GM19023 (cell line): Measurements from ENCODE around the gene DYRK1A.
"Not testable (repeated sequence)": the region's sequence is repeated elsewhere in the genome, so short reads cannot be mapped to it uniquely, and the experiment has no call there.

Source experiments
- ATAC-seq: cut with Tn5 transposase; IDR thresholded peaks from one replicate; pipeline ENCODE4 v1.9.1; 2021; ENCODE audit warnings: mild to moderate bottlenecking, moderate library complexity; ENCODE audit not compliant: unreplicated experiment

Gene DYRK1A

DNA sequence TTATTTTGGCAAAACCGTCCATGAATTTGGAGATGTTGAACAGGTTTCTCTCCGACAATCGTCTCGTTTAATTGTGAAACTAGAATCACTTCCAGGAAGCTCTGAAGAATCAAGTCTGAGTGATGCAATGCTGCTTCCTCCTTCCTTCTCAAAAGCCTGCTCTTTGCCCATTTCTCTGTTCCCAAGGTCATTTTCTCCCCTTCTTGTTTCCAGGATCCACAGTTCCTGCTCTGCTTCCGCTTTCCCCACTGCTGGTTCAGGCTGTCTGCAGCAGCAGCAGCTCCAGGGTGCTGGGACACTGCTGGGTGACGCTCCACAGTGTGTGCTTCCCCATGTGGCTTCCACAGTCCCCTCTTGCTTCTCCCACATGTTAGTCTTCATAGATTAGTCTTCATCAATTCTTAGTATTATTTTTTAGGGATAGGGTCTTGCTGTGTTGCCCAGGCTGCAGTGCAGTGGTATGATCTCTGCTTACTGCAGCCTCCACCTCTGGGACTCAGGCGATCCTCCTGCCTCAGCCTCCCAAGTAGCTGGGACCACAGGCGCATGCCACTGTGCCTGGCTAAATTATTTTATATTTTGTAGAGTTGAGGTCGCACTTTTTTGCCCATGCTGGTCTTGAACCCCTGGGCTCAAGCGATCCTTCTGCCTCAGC is 156.2 kb downstream of the DYRK1A start:
- ATAC-seq, result no peak

GRCh38 chr21:37524944-37525343 is 158.4 kb downstream of the DYRK1A start:
- ATAC-seq, result not testable (repeated sequence)

DNA sequence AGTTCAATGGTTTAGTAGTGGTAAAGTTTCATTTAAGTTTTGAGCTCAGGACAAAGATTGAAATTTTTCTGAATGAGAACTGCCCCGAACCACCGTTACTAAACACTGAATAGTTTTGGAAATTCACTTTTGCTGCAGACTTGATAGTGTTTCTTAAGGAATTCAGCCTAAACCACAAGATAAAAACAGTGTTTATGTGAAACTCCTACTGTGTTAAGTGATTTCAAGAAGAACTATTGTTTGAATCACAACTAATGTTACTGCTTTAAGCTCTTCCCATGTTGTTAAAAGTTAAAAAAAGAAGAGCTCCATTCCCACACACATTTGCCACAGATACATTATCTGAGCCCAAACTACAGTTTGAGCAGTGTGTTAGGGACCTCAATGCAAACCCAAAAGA is 159.2 kb downstream of the DYRK1A start:
- ATAC-seq, result no peak

GRCh38 chr21:37527103-37527502 is 160.5 kb downstream of the DYRK1A start:
- no peak for ATAC-seq

DNA sequence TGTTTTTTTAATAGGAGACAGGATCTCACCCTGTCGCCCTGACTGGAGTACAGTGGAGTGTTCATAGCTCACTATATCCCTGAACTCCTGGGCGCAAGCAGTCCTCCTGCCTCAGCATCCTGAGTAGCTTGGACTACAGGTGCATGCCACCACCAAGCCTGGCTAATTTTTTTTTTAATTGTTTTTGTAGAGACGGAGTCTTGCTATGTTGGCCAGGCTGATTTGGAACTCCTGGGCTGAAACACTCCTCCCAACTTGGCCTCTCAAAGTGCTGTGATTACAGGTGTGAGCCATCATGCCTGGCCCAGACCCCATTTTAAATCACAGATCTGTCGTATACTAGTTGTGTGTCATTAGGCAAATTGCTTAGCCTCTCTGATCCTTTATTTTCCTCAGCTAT is 161.1 kb downstream of the DYRK1A start:
- no peak for ATAC-seq

DNA sequence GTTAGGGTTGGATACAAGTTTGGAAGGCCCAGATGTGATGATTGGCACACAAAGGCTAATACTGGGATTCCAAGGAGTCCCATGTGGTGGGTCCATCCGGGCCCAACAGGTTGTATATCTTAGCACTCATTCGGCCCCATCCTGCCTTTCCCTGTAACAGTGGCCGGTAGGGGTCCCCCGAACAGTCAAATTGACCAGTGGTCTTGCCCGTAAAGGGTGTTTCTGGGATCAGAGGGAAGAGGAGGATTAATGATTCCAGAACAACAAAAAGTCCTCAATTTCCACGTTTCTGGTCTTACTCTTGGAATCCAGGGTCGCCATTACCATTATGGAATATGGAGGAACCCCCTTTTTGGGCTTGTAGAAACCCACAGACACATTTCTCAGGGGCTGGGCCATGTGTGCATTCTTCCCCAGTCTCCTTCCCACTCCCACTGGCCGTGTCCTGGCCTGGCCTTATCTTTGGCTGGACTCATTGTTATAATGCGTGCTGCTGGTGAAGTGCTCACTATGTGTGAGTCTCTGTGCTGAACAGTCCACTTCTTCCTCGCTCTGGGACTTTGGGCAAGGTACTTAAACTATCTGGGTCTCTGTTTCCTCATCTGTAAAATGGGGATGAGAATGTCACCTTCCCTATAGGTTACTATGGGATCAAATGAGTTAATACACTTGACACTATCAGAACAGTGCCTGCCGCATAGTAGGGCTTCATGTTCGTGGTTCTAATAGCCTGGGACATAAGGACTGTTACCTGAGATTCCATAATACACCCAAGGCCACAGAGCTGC is 161.8 kb downstream of the DYRK1A start:
- no peak for ATAC-seq

- ATAC-seq, result no peak
Measured at GRCh38 chr21:37529649-37530048, 163.1 kb downstream of the DYRK1A start.

- ATAC-seq, result no peak
Measured at GRCh38 chr21:37530901-37531351, 164.4 kb downstream of the DYRK1A start.

DNA sequence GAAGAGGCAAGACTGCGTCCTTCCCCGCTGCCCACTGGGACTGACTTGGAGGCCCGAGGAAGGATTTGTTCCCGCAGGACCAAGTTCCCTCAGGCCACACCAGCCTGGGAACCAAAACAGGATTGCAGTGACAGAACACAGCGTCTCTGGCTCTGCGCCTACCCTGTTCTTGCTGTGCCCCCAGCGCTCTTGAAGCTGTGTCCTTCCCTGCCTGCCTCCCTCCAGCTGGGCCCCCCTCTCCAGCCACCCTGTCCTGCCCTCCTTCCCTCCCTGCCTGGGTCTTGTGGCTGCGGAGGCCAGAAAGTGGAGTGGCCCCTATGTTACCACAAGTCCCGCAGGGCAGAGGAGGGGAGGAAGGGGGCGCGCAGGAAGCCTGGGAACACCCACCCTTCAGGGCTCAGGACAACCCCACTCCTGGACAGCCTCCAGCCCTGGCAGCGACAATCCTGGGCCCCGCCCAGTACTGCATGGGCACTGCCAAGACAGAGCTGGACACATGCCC is 164.9 kb downstream of the DYRK1A start:
- no peak for ATAC-seq

- peak; percentile 71 for ATAC-seq
Measured at GRCh38 chr21:37532868-37533780, 166.6 kb downstream of the DYRK1A start.

DNA sequence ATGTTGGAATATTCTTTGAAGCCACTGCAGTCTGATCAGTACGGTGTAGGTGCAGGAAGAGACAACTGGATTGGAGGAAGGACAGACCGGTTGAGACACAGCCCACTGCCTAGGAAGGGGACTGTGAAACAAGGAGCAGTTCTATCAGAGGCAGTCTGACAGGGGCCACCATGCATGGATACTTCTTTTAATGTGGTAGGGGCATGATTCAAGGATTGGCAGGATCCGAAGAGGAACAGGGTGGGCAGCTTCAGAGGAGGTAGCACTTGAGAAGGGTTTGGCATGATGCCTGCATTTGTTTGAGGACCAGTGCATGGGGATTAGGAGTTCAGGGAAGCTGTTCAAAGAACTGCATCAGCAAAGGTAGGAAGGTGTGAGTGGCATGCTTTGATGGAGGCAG is 167.9 kb downstream of the DYRK1A start:
- ATAC-seq, result no peak

GRCh38 chr21:37535130-37535529 is 168.6 kb downstream of the DYRK1A start:
- ATAC-seq, result no peak

DNA sequence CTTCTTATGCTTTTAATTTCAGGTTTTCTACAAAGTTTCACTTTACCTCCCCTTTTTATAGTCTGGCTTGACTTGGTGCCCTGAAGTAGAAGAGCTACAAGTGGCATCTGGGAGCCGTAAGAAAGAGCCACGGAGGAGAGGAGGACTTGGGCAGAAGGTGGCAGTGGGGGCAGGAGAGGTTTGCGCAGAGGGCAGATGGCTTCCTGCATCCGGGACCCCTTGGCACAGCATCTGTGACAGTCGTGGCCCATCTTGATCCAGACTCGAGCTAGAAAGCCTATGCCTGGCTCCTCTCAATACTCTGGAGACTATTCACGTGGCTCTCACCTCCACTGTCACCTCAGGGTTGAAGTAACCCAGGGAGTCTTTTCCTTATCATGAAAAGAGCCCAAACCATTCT is 169.1 kb downstream of the DYRK1A start:
- no peak for ATAC-seq

DNA sequence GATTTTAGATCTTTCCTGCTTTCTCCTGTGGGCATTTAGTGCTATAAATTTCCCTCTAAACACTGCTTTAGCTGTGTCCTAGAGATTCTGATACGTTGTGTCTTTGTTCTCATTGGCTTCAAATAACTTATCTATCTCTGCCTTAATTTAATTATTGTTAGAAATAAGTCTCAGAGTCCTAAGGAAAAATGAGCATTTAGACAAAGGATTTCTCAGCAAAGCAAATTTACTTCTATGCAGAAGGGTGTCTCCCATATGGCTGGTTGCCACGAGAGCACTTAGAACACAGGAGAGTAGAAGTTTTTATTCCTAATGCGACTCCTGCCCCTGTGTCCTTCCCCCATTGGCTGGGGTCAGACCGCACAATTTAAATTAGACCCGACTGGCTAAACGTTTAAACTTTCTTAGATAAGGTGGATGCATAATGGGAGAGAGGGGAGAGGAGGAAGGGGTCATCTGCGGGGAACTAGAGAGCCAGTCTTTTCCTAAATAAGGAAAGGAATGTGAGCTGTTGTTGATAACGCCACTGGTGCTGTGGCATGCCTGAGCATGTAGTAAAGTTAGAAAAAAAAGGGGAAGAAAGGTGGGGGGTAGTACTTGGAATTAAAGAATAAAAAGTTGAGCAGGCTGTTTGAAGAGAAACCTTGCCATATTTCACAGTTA is 170.2 kb downstream of the DYRK1A start:
- no peak for ATAC-seq

GRCh38 chr21:37537391-37537996 is 170.9 kb downstream of the DYRK1A start:
- no peak for ATAC-seq

DNA sequence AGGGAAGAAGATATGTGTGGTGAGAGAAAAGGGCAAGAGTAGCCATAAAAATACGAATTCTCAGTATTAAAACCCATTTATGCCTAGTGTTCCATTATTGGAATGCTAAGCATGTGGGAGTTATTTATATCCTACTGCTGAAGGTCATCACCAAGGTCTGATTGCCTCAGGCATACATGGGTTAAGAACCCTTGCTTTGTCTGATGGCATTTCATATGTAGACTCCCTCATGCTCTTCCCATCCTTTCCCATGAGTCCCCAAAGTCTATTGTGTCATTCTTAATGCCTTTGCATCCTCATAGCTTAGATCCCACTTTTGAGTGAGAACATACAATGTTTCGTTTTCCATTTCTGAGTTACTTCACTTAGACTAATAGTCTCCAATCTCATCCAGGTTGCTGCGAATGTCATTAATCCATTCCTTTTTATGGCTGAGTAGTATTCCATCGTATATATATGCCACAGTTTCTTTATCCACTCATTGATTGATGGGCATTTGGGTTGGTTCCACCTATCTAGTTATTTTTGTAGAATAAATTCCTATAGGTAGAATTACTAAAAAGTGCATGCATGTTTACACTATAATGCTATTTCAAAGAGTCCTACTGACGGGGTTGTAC is 172.5 kb downstream of the DYRK1A start:
- ATAC-seq, result no peak

DNA sequence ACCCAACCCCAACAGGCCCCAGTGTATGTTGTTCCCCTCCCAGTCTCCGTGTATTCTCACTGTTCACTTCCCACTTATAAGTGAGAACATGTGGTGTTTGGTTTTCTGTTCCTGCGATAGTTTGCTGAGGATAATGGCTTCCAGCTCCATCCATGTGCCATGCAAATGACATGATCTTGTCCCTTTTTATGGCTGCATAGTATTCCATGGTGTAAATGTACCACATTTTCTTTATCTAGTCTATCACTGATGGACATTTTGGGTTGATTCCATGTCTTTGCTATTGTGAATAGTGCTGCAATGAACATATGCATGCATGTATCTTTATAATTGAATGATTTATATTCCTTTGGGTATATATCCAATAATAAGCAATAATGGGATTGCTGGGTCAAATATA is 174.6 kb downstream of the DYRK1A start:
- not testable (repeated sequence) for ATAC-seq

- ATAC-seq, result no peak
Measured at GRCh38 chr21:37542512-37542911, 175.9 kb downstream of the DYRK1A start.

GRCh38 chr21:37546299-37546908 is 179.8 kb downstream of the DYRK1A start:
- ATAC-seq, result no peak
